ENCODE results near the gene PCYT1A.

- no peak for TF ChIP-seq CTCF (IDR thresholded peaks at IDR 0.05)
- TF ChIP-seq POLR2A (IDR thresholded peaks at IDR 0.05) = no peak
These were observed 17.0 kb downstream of the PCYT1A start for GRCh38 chr3:196270499-196270898.
